CD14-positive monocyte (primary cell): ENCODE measurements around the gene SAP130. TPM values are rescaled to one million over a fixed set of nuclear protein-coding genes. Genes with fewer than 3 reads are reported as not detected.
A peak's percentile ranks its signal among the peaks of the same experiment; 100 is the strongest.

ENCODE experiments used
- DNase-seq, 3 donors: peaks; one replicate each; pipeline ENCODE4 v3.0.0-alpha.2; 2011 to 2022
- H2AFZ ChIP-seq: 2 replicates; pipeline ENCODE4 v1.6.0; 2012; ENCODE audit warnings: mild to moderate bottlenecking, low read depth, low read length, inconsistent platforms; ENCODE audit not compliant: insufficient read depth, poor library complexity, severe bottlenecking
- H3K27ac ChIP-seq, 2 donors: 1 replicate in 1 of 2; 2 replicates in 1 of 2; pipeline ENCODE4 v1.5.1; 2012 to 2013; ENCODE audit warnings: low read length in 2 of 2, control low read depth in 1 of 2, inconsistent platforms in 1 of 2, low read depth in 1 of 2, mild to moderate bottlenecking in 1 of 2
- H3K27me3 ChIP-seq, 2 donors: one replicate each; pipeline versions ENCODE4 v1.6.0 to v1.6.1; 2011 to 2013; ENCODE audit warnings: low read length in 2 of 2; ENCODE audit not compliant: control insufficient read depth in 2 of 2, insufficient read depth in 2 of 2
- H3K36me3 ChIP-seq, 2 donors: replicated peaks in 1 of 2; 1 replicate in 1 of 2; 2 replicates in 1 of 2; pipeline versions ENCODE4 v1.5.1 to v1.6.1; 2012 to 2013; ENCODE audit warnings: low read length in 2 of 2, control low read depth in 1 of 2, inconsistent platforms in 1 of 2, mild to moderate bottlenecking in 1 of 2; ENCODE audit not compliant: insufficient read depth in 2 of 2, control insufficient read depth in 1 of 2
- H3K4me1 ChIP-seq, 2 donors: 1 replicate in 1 of 2; 2 replicates in 1 of 2; pipeline versions ENCODE4 v1.5.1 to v1.6.1; 2012 to 2013; ENCODE audit warnings: low read length in 2 of 2, control low read depth in 1 of 2, inconsistent platforms in 1 of 2, mild to moderate bottlenecking in 1 of 2, moderate library complexity in 1 of 2; ENCODE audit not compliant: insufficient read depth in 2 of 2, control insufficient read depth in 1 of 2
- H3K4me2 ChIP-seq: replicated peaks from 2 replicates; pipeline ENCODE3; 2012; ENCODE audit warnings: low read length, moderate library complexity, mild to moderate bottlenecking; ENCODE audit not compliant: poor library complexity, severe bottlenecking; ENCODE audit errors: extremely low read depth
- H3K4me3 ChIP-seq, 3 experiments: fragments of 200-600 bp in 1 of 3; sonication (generic) in 1 of 3; replicated peaks in 1 of 3; 1 replicate in 2 of 3; 2 replicates in 1 of 3; pipeline ENCODE4 v1.5.1; 2011 to 2013; ENCODE audit warnings: low read length in 3 of 3, mild to moderate bottlenecking in 3 of 3, control low read depth in 2 of 3, low read depth in 2 of 3, inconsistent platforms in 1 of 3, moderate library complexity in 1 of 3
- H3K79me2 ChIP-seq: 2 replicates; pipeline ENCODE4 v1.6.0; 2012; ENCODE audit warnings: mild to moderate bottlenecking, control low read depth, inconsistent platforms, low read length, moderate library complexity; ENCODE audit not compliant: insufficient read depth
- H3K9ac ChIP-seq: 2 replicates; pipeline ENCODE4 v1.6.0; 2017; ENCODE audit warnings: low read length, mild to moderate bottlenecking; ENCODE audit not compliant: insufficient read depth, poor library complexity, severe bottlenecking
- H3K9me3 ChIP-seq, 2 donors: replicated peaks in 1 of 2; 1 replicate in 1 of 2; 2 replicates in 1 of 2; pipeline versions ENCODE4 v1.5.1 to v1.6.1; 2012 to 2013; ENCODE audit warnings: low read length in 2 of 2, control low read depth in 1 of 2; ENCODE audit not compliant: control insufficient read depth in 1 of 2, insufficient read depth in 1 of 2
- H4K20me1 ChIP-seq: 2 replicates; pipeline ENCODE4 v1.6.0; 2012; ENCODE audit warnings: mild to moderate bottlenecking, low read length, control low read depth, moderate library complexity; ENCODE audit not compliant: insufficient read depth
- H3K27ac Mint-ChIP-seq, 7 donors: one replicate each; pipeline ENCODE4 v1.8.0; 2020; ENCODE audit warnings: mild to moderate bottlenecking in 7 of 7, mixed read lengths in 7 of 7, moderate library complexity in 6 of 7, inconsistent platforms in 2 of 7
- H3K27me3 Mint-ChIP-seq, 3 donors: one replicate each; pipeline ENCODE4 v1.8.0; 2021 to 2022; ENCODE audit warnings: low read depth in 3 of 3, mild to moderate bottlenecking in 3 of 3, mixed read lengths in 3 of 3, moderate library complexity in 3 of 3, inconsistent platforms in 1 of 3
- H3K36me3 Mint-ChIP-seq, 2 donors: one replicate each; pipeline ENCODE4 v1.8.0; 2020; ENCODE audit warnings: mixed read lengths in 2 of 2, inconsistent platforms in 1 of 2, mild to moderate bottlenecking in 1 of 2
- H3K4me1 Mint-ChIP-seq: one replicate; pipeline ENCODE4 v1.8.0; 2020; ENCODE audit warnings: mild to moderate bottlenecking, mixed read lengths
- H3K4me3 Mint-ChIP-seq, 2 donors: one replicate each; pipeline ENCODE4 v1.8.0; 2020; ENCODE audit warnings: mild to moderate bottlenecking in 2 of 2, mixed read lengths in 2 of 2, moderate library complexity in 1 of 2
- H3K9me3 Mint-ChIP-seq, 7 donors: one replicate each; pipeline ENCODE4 v1.8.0; 2020 to 2022; ENCODE audit warnings: mixed read lengths in 7 of 7, mild to moderate bottlenecking in 6 of 7, moderate library complexity in 6 of 7, inconsistent platforms in 2 of 7
- CTCF ChIP-seq: fragments of 200-600 bp; IDR thresholded peaks from one replicate; pipeline ENCODE4 v1.8.0; 2022; ENCODE audit warnings: antibody characterized with exemption, mild to moderate bottlenecking
- WGBS: methylation state at CpG from one replicate; pipeline ENCODE4 v1.1.5; 2013; ENCODE audit warnings: missing lambda C conversion rate; ENCODE audit not compliant: insufficient coverage; 5-methylcytosine and 5-hydroxymethylcytosine counted together
- intact Hi-C, 2 donors: fragments of 100-400 bp; cut with micrococcal nuclease; formaldehyde crosslinking; loops; one replicate each; pipeline versions ENCODE4 v1.15.0 to v1.15.1; 2023
- polyA plus RNA-seq, 3 donors: library from polyadenylated mRNA; depleted of rRNA in 1 of 3; unstranded in 2 of 3; stranded (reverse) in 1 of 3; fragments of 300-500 nt in 2 of 3; fragments of >200 nt in 1 of 3; fragmentation: Illumina TruSeq in 2 of 3; gene quantifications; 1 replicate in 2 of 3; 2 replicates in 1 of 3; pipeline ENCODE4 v1.2.3, GENCODE V29; 2012 to 2021

SAP130 gene
- polyA plus RNA-seq, 3 donors: 2.8 to 16.4 (median 6.4) TPM

DNA sequence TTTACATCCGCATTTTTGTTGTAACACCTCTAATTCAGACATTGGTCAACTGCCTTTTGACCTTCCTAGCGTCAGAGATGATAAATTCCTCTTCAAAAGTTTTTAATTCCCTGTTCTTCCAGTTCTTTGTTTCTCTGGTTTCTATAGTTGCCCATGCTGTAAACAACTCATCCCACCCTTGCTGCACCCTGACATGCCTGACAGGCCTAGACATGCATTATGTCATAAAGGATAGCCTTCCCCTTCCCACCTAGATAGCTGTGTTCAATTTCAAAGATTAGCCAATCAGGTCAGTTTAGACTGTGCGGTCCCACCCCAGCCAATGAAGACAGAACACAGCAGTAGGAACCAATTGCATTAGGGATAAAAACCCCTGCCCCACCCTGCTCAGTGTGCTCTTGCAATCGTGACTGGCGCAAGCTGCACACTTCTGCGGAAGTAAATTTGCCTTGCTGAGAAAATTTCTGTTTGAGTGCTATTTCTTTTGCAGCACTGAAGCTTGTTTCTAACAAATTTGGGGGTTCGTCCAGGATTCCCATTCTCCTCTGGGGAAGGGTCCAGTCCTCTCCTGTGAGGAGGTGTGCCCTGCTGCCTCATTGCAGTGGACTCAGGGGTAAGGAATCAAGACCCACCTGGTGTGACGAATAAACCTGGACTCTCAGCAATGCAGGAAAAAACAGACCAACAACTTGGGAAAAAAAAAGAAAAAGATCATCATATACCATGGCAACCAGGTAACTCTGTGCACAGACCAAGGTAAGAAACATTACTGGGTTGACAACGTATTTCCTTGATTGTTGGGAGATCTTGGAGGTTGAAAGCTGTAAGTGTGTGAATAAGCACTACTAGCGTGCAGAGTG is 9.1 kb upstream of the SAP130 start:
- H3K36me3 Mint-ChIP-seq: no peaks in the 10 kb centered on the region
- H3K9me3 ChIP-seq: peaks cover 45 to 63% of the 10 kb centered on the region in 2 donors
- H3K27ac ChIP-seq: no peak overlapping the region
- intact Hi-C loops: no loop called here
- DNase-seq: no peak
- peaks cover 3 to 8% (median 4%) of the 10 kb centered on the region in 3 donors for H3K27me3 Mint-ChIP-seq
- no peak overlapping the region for H3K4me2 ChIP-seq
- no peak overlapping the region for H3K27ac Mint-ChIP-seq
- WGBS: 82% methylated on average over 5 of the region's 10 CpGs
- no peaks in the 10 kb centered on the region for H3K79me2 ChIP-seq
- H3K4me3 Mint-ChIP-seq: no peak overlapping the region
- H3K9ac ChIP-seq: no peak overlapping the region
- no peaks in the 10 kb centered on the region for H3K4me1 ChIP-seq
- no peak overlapping the region for H2AFZ ChIP-seq
- no peaks in the 10 kb centered on the region for H3K27me3 ChIP-seq
- H3K4me3 ChIP-seq: peak overlapping the region in 1 of 3 experiments; percentile 12
- no peaks in the 10 kb centered on the region for H3K4me1 Mint-ChIP-seq
- peaks cover 36 to 80% (median 66%) of the 10 kb centered on the region in 7 donors for H3K9me3 Mint-ChIP-seq
- no peaks in the 10 kb centered on the region for H3K36me3 ChIP-seq
- H4K20me1 ChIP-seq: no peaks in the 10 kb centered on the region
- no peak for TF ChIP-seq CTCF

- H3K4me1 ChIP-seq: peaks cover 5 to 9% of the 10 kb centered on the region in 2 donors
- no peaks in the 10 kb centered on the region for H4K20me1 ChIP-seq
- no peak overlapping the region for H3K4me3 ChIP-seq
- no peak overlapping the region for H3K27ac ChIP-seq
- Mint-ChIP-seq H3K36me3 (no peaks in the 10 kb centered on the region), H3K9me3 (peaks cover 18 to 49% (median 41%) of the 10 kb centered on the region in 7 donors), H3K4me1 (peaks cover 8% of the 10 kb centered on the region), H3K27me3 (peaks cover 4% of the 10 kb centered on the region in 3 donors), H3K27ac (no peak overlapping the region), H3K4me3 (no peak overlapping the region)
- H3K27me3 ChIP-seq: no peaks in the 10 kb centered on the region
- WGBS: 96% methylated on average over 3 of the region's 4 CpGs
- H3K9me3 ChIP-seq: peaks cover 30 to 39% of the 10 kb centered on the region in 2 donors
- no peak for TF ChIP-seq CTCF
- no peaks in the 10 kb centered on the region for H3K36me3 ChIP-seq
- no peak overlapping the region for H3K9ac ChIP-seq
- intact Hi-C loops: no loop called here
- no peak for DNase-seq
- no peak overlapping the region for H2AFZ ChIP-seq
- H3K79me2 ChIP-seq: no peaks in the 10 kb centered on the region
- H3K4me2 ChIP-seq: no peak overlapping the region
Observed at GRCh38 chr2:128032092-128032491, 4.2 kb upstream of the SAP130 start.
